ENCODE results near the gene DOC2B.
"Not testable (repeated sequence)": the region's sequence is repeated elsewhere in the genome, so short reads cannot be mapped to it uniquely, and the experiment has no call there.

Gene DOC2B

GRCh38 chr17:200586-200985 lies 19.1 kb upstream of the DOC2B start:
- H3K36me3 ChIP-seq (ENCODE audit: control insufficient read depth in 1 of 2, insufficient read depth in 2 of 2, low read length in 2 of 2), result no peaks in the 10 kb centered on the region
- H3K4me1 ChIP-seq (ENCODE audit: control insufficient read depth in 1 of 2, insufficient read depth in 2 of 2, low read length in 2 of 2), result no peaks in the 10 kb centered on the region
- no peak overlapping the region for H3K9ac ChIP-seq (ENCODE audit: low read length)
- H2BK5ac ChIP-seq (ENCODE audit: low read depth, low read length, poor library complexity), result no peak overlapping the region
- no peak overlapping the region for H3K4ac ChIP-seq (ENCODE audit: low read depth, low read length)
- H2BK12ac ChIP-seq (ENCODE audit: low read length), result no peak overlapping the region
- no peaks in the 10 kb centered on the region for H3K79me1 ChIP-seq (ENCODE audit: low read length)
- WGBS (ENCODE audit: extremely low coverage, insufficient coverage, insufficient read length), result no CpG with 5 or more reads among the region's 10 CpGs
- H3K23ac ChIP-seq (ENCODE audit: low read length), result no peak overlapping the region
- H3K4me2 ChIP-seq (ENCODE audit: low read length), result no peak overlapping the region
- no peak overlapping the region for H3K18ac ChIP-seq (ENCODE audit: low read length)
- no peak for DNase-seq
- H3K9me3 ChIP-seq (ENCODE audit: insufficient read depth, low read depth, low read length), result peaks cover 5% of the 10 kb centered on the region
- no peak overlapping the region for H2AK5ac ChIP-seq (ENCODE audit: low read length)
- H2BK120ac ChIP-seq (ENCODE audit: insufficient read depth, low read length, poor library complexity), result no peak overlapping the region
- no peak overlapping the region for H3K27ac ChIP-seq (ENCODE audit: low read depth, low read length)
- H3K79me2 ChIP-seq (ENCODE audit: control insufficient read depth, insufficient read depth, low read length, poor library complexity), result no peaks in the 10 kb centered on the region
- no peak overlapping the region for H3K14ac ChIP-seq (ENCODE audit: low read length)
- H4K8ac ChIP-seq (ENCODE audit: low read depth, low read length), result no peak overlapping the region
- H4K12ac ChIP-seq (ENCODE audit: low read depth, low read length), result no peak overlapping the region
- H3K4me3 ChIP-seq (ENCODE audit: low read depth, low read length), result peak overlapping the region; percentile 15
- H4K91ac ChIP-seq (ENCODE audit: low read depth, low read length), result no peak overlapping the region
- no peak overlapping the region for H2AFZ ChIP-seq (ENCODE audit: insufficient read depth, low read length, poor library complexity)
- H3K27me3 ChIP-seq (ENCODE audit: insufficient read depth, low read length), result no peaks in the 10 kb centered on the region

GRCh38 chr17:199806-200545 lies 18.5 kb upstream of the DOC2B start:
- no CpG with 5 or more reads among the region's 14 CpGs for WGBS (ENCODE audit: extremely low coverage, insufficient coverage, insufficient read length)
- no peaks in the 10 kb centered on the region for H3K79me1 ChIP-seq (ENCODE audit: low read length)
- DNase-seq, result no peak

DNA sequence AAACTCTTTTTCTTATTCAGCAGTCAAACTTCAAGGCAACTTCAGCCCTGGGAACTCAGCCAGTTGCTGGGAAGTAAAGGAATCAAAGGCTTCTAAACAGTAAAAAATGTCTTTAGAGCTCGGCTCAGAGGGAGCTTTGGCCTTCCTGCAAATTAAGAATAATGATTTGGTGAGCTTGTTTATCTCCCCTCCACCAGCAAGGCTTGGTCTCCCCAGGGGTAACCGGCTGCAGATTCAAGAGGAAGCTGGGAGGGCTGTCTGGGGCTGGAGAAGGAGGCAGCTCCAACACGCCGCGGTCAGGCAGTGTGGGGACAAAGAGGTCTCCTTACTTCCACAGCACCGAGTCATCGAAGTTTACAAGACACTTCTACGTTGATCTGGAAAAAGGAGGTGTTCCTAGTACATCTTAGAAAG lies 17.7 kb upstream of the DOC2B start:
- Histone ChIP-seq H3K9me3 (ENCODE audit: insufficient read depth, low read depth, low read length) (peaks cover 5% of the 10 kb centered on the region), H2BK12ac (ENCODE audit: low read length) (no peak overlapping the region), H3K4me2 (ENCODE audit: low read length) (no peak overlapping the region), H4K91ac (ENCODE audit: low read depth, low read length) (no peak overlapping the region), H3K4me3 (ENCODE audit: low read depth, low read length) (no peak overlapping the region), H3K23ac (ENCODE audit: low read length) (no peak overlapping the region), H3K4ac (ENCODE audit: low read depth, low read length) (no peak overlapping the region), H2BK120ac (ENCODE audit: insufficient read depth, low read length, poor library complexity) (no peak overlapping the region), H3K79me2 (ENCODE audit: control insufficient read depth, insufficient read depth, low read length, poor library complexity) (no peaks in the 10 kb centered on the region), H3K9ac (ENCODE audit: low read length) (no peak overlapping the region), H2AK5ac (ENCODE audit: low read length) (no peak overlapping the region), H3K27ac (ENCODE audit: low read depth, low read length) (no peak overlapping the region), H4K12ac (ENCODE audit: low read depth, low read length) (no peak overlapping the region), H3K27me3 (ENCODE audit: insufficient read depth, low read length) (no peaks in the 10 kb centered on the region), H3K36me3 (ENCODE audit: control insufficient read depth in 1 of 2, insufficient read depth in 2 of 2, low read length in 2 of 2) (no peaks in the 10 kb centered on the region), H3K14ac (ENCODE audit: low read length) (no peak overlapping the region), H3K18ac (ENCODE audit: low read length) (no peak overlapping the region), H2BK5ac (ENCODE audit: low read depth, low read length, poor library complexity) (no peak overlapping the region), H2AFZ (ENCODE audit: insufficient read depth, low read length, poor library complexity) (no peak overlapping the region), H3K79me1 (ENCODE audit: low read length) (no peaks in the 10 kb centered on the region), H4K8ac (ENCODE audit: low read depth, low read length) (no peak overlapping the region), H3K4me1 (ENCODE audit: control insufficient read depth in 1 of 2, insufficient read depth in 2 of 2, low read length in 2 of 2) (no peaks in the 10 kb centered on the region)
- no peak for DNase-seq
- WGBS (ENCODE audit: extremely low coverage, insufficient coverage, insufficient read length), result no CpG with 5 or more reads among the region's 8 CpGs

More at GRCh38 chr17:199806-200545, 18.5 kb upstream of the DOC2B start:
- Histone ChIP-seq H3K14ac (ENCODE audit: low read length) (no peak overlapping the region), H4K12ac (ENCODE audit: low read depth, low read length) (no peak overlapping the region), H3K23ac (ENCODE audit: low read length) (no peak overlapping the region), H2BK120ac (ENCODE audit: insufficient read depth, low read length, poor library complexity) (no peak overlapping the region), H3K4me2 (ENCODE audit: low read length) (no peak overlapping the region), H3K36me3 (ENCODE audit: control insufficient read depth in 1 of 2, insufficient read depth in 2 of 2, low read length in 2 of 2) (no peaks in the 10 kb centered on the region), H3K4me1 (ENCODE audit: control insufficient read depth in 1 of 2, insufficient read depth in 2 of 2, low read length in 2 of 2) (no peaks in the 10 kb centered on the region), H2AK5ac (ENCODE audit: low read length) (no peak overlapping the region), H3K79me2 (ENCODE audit: control insufficient read depth, insufficient read depth, low read length, poor library complexity) (no peaks in the 10 kb centered on the region), H3K27me3 (ENCODE audit: insufficient read depth, low read length) (no peaks in the 10 kb centered on the region), H2AFZ (ENCODE audit: insufficient read depth, low read length, poor library complexity) (no peak overlapping the region), H4K8ac (ENCODE audit: low read depth, low read length) (no peak overlapping the region), H2BK5ac (ENCODE audit: low read depth, low read length, poor library complexity) (no peak overlapping the region), H2BK12ac (ENCODE audit: low read length) (no peak overlapping the region), H3K18ac (ENCODE audit: low read length) (no peak overlapping the region), H3K4me3 (ENCODE audit: low read depth, low read length) (no peak overlapping the region), H3K4ac (ENCODE audit: low read depth, low read length) (no peak overlapping the region), H3K9ac (ENCODE audit: low read length) (no peak overlapping the region), H3K27ac (ENCODE audit: low read depth, low read length) (no peak overlapping the region), H4K91ac (ENCODE audit: low read depth, low read length) (no peak overlapping the region), H3K9me3 (ENCODE audit: insufficient read depth, low read depth, low read length) (peaks cover 5% of the 10 kb centered on the region)

DNA sequence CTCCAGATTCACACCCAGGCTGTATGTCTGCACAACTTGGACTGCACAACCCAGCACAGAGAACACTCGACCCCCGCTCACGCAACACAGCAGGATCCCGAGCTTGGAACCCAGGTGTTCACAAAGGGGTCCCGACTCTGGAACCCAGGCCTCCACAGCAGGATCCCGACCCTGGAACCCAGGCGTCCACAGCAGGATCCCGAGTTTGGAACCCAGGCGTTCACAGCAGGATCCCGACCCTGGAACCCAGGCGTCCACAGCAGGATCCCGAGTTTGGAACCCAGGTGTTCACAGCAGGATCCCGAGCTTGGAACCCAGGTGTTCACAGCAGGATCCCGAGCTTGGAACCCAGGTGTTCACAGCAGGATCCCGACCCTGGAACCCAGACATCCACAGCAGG lies 16.8 kb upstream of the DOC2B start:
- H3K4me2 ChIP-seq (ENCODE audit: low read length); H3K9me3 ChIP-seq (ENCODE audit: insufficient read depth, low read depth, low read length); H3K4ac ChIP-seq (ENCODE audit: low read depth, low read length); H3K36me3 ChIP-seq (ENCODE audit: control insufficient read depth in 1 of 2, insufficient read depth in 2 of 2, low read length in 2 of 2); H3K14ac ChIP-seq (ENCODE audit: low read length); H3K4me3 ChIP-seq (ENCODE audit: low read depth, low read length); DNase-seq; H4K12ac ChIP-seq (ENCODE audit: low read depth, low read length); H3K79me1 ChIP-seq (ENCODE audit: low read length); H3K23ac ChIP-seq (ENCODE audit: low read length); H3K27me3 ChIP-seq (ENCODE audit: insufficient read depth, low read length); H2AFZ ChIP-seq (ENCODE audit: insufficient read depth, low read length, poor library complexity); H2AK5ac ChIP-seq (ENCODE audit: low read length); H3K18ac ChIP-seq (ENCODE audit: low read length); H3K9ac ChIP-seq (ENCODE audit: low read length); H4K8ac ChIP-seq (ENCODE audit: low read depth, low read length); H3K4me1 ChIP-seq (ENCODE audit: control insufficient read depth in 1 of 2, insufficient read depth in 2 of 2, low read length in 2 of 2); H2BK5ac ChIP-seq (ENCODE audit: low read depth, low read length, poor library complexity); H3K79me2 ChIP-seq (ENCODE audit: control insufficient read depth, insufficient read depth, low read length, poor library complexity); H2BK120ac ChIP-seq (ENCODE audit: insufficient read depth, low read length, poor library complexity); H3K27ac ChIP-seq (ENCODE audit: low read depth, low read length); H2BK12ac ChIP-seq (ENCODE audit: low read length); H4K91ac ChIP-seq (ENCODE audit: low read depth, low read length): not testable (repeated sequence)
- WGBS (ENCODE audit: extremely low coverage, insufficient coverage, insufficient read length), result no CpG with 5 or more reads among the region's 15 CpGs
